HepG2 (cell line): ENCODE measurements around the gene BORCS5. TPM values are rescaled to one million over a fixed set of nuclear protein-coding genes. Genes with fewer than 3 reads are reported as not detected.

ENCODE experiments used
- ATAC-seq: fragments of 200-7000 bp; cut with Tn5 transposase; 3 replicates; pipeline ENCODE4 v1.9.1; 2020; ENCODE audit warnings: mild to moderate bottlenecking, moderate library complexity
- BruUV-seq: library from RNA; stranded (reverse); fragments of 400-500 nt; replicated peaks from 2 replicates; lab custom pipeline; 2021; lab: Mats Ljungman, UMichigan
- CTCF ChIA-PET: fragments of 300-600 bp; formaldehyde crosslinking; extraction: SDS; loops from one replicate; lab custom pipeline; 2021; ENCODE audit warnings: low total read pairs, inconsistent platforms, low intra/inter-chr PET ratio; lab: Yijun Ruan, JAX
- POLR2A ChIA-PET: fragments of 350-600 bp; sonication (Branson Sonifier 250); formaldehyde crosslinking; loops from one replicate; lab custom pipeline; 2020; ENCODE audit warnings: antibody characterized with exemption, inconsistent platforms; lab: Yijun Ruan, JAX
- DNase-seq: peaks from one replicate; pipeline ENCODE4 v3.0.0-alpha.2; 2015; ENCODE audit warnings: low spot score
- FAIRE-seq: peaks from 3 replicates; lab custom pipeline; 2011; peaks lifted over from hg19 to GRCh38; lab: Jason Lieb, UNC
- H2AFZ ChIP-seq: one replicate; pipeline ENCODE4 v1.6.1; 2011; ENCODE audit warnings: low read length, inconsistent platforms
- H3K27ac ChIP-seq: fragments of 300-600 bp; 3 replicates; pipeline ENCODE4 v1.8.0; 2011; ENCODE audit warnings: mixed run types, mild to moderate bottlenecking, mixed read lengths, low read length, inconsistent platforms; ENCODE audit not compliant: insufficient read depth; ENCODE audit errors: extremely low read length
- H3K27me3 ChIP-seq, 2 experiments: fragments of 200-600 bp in 1 of 2; 2 replicates in 1 of 2; 3 replicates in 1 of 2; pipeline versions ENCODE4 v1.6.0 to v1.8.0; 2011; ENCODE audit warnings: low read length in 2 of 2, mild to moderate bottlenecking in 2 of 2, moderate library complexity in 2 of 2, inconsistent platforms in 1 of 2; ENCODE audit not compliant: insufficient read depth in 2 of 2, control insufficient read depth in 1 of 2
- H3K36me3 ChIP-seq, 2 experiments: fragments of 200-600 bp in 1 of 2; replicated peaks in 1 of 2; 2 replicates in 1 of 2; 3 replicates in 1 of 2; pipeline versions ENCODE4 v1.5.1 to v1.8.0; 2011; ENCODE audit warnings: low read length in 2 of 2, inconsistent platforms in 1 of 2; ENCODE audit not compliant: insufficient read depth in 2 of 2, control insufficient read depth in 1 of 2
- H3K4me1 ChIP-seq: 2 replicates; pipeline ENCODE4 v1.5.1; 2012; ENCODE audit warnings: low read length, inconsistent platforms; ENCODE audit not compliant: insufficient read depth
- H3K4me2 ChIP-seq: 2 replicates; pipeline ENCODE4 v1.6.0; 2011; ENCODE audit warnings: low read depth, low read length, inconsistent platforms
- H3K4me3 ChIP-seq, 3 experiments: fragments of 200-600 bp in 1 of 3; sonication (generic), shearing (Covaris generic) in 1 of 3; replicated peaks in 1 of 3; 2 replicates each; pipeline ENCODE4 v1.5.1; 2011 to 2016; ENCODE audit warnings: low read length in 3 of 3, inconsistent platforms in 2 of 3, low read depth in 2 of 3, mild to moderate bottlenecking in 2 of 3, control low read depth in 1 of 3, mixed read lengths in 1 of 3; ENCODE audit not compliant: insufficient read depth in 1 of 3
- H3K79me2 ChIP-seq: one replicate; pipeline ENCODE4 v1.6.1; 2011; ENCODE audit warnings: low read length, inconsistent platforms; ENCODE audit not compliant: insufficient read depth
- H3K9ac ChIP-seq: 2 replicates; pipeline ENCODE4 v1.6.0; 2011; ENCODE audit warnings: mild to moderate bottlenecking, low read depth, low read length, inconsistent platforms; ENCODE audit not compliant: insufficient read depth
- H3K9me3 ChIP-seq: 2 replicates; pipeline ENCODE4 v1.5.1; 2012; ENCODE audit warnings: mild to moderate bottlenecking, low read length
- H4K20me1 ChIP-seq: 2 replicates; pipeline ENCODE4 v1.6.0; 2011; ENCODE audit warnings: inconsistent platforms, mild to moderate bottlenecking, low read length, moderate library complexity; ENCODE audit not compliant: insufficient read depth
- HOMEZ ChIP-seq: IDR thresholded peaks from 2 replicates; pipeline ENCODE4 v1.6.1; 2016; ENCODE audit warnings: low read depth
- ISL2 ChIP-seq: sonication (generic); formaldehyde crosslinking; IDR thresholded peaks from 2 replicates; pipeline ENCODE4 v1.5.0; 2020; ENCODE audit warnings: missing genetic modification reagents
- KAT7 ChIP-seq: IDR thresholded peaks from 2 replicates; pipeline ENCODE4 v1.6.1; 2018; ENCODE audit warnings: borderline replicate concordance, missing compliant biosample characterization
- KLF9 ChIP-seq: IDR thresholded peaks from 2 replicates; pipeline ENCODE4 v1.6.1; 2016; ENCODE audit warnings: low read depth
- MYC ChIP-seq: sonication (generic); formaldehyde crosslinking; IDR thresholded peaks from 2 replicates; pipeline ENCODE4 v1.9.0; 2021; ENCODE audit warnings: missing genetic modification reagents, borderline replicate concordance
- NFATC3 ChIP-seq: sonication (generic); formaldehyde crosslinking; IDR thresholded peaks from 2 replicates; pipeline ENCODE4 v1.5.1; 2020; ENCODE audit warnings: mild to moderate bottlenecking, missing genetic modification reagents
- NR3C1 ChIP-seq: sonication (generic); formaldehyde crosslinking; IDR thresholded peaks from 2 replicates; pipeline ENCODE4 v1.4.0; 2020; ENCODE audit warnings: missing genetic modification reagents
- PAXIP1 ChIP-seq: sonication (generic); formaldehyde crosslinking; conservative IDR thresholded peaks from 2 replicates; pipeline ENCODE4 v1.4.0; 2020; ENCODE audit warnings: mild to moderate bottlenecking, missing genetic modification reagents, moderate library complexity
- PPARG ChIP-seq: conservative IDR thresholded peaks from 2 replicates; pipeline ENCODE4 v1.6.1; 2016; ENCODE audit warnings: missing biosample characterization, missing genetic modification reagents
- RBAK ChIP-seq: sonication (generic); formaldehyde crosslinking; IDR thresholded peaks from 2 replicates; pipeline ENCODE4 v1.5.1; 2020; ENCODE audit warnings: mild to moderate bottlenecking, missing genetic modification reagents
- RBM39 ChIP-seq: fragments of 200-400 bp; formaldehyde crosslinking; IDR thresholded peaks from one replicate; pipeline ENCODE4 v1.6.1; 2018; ENCODE audit warnings: antibody characterized with exemption, mild to moderate bottlenecking, low read depth, low read length; ENCODE audit not compliant: poor library complexity, severe bottlenecking
- STAG1 ChIP-seq: sonication (generic); formaldehyde crosslinking; IDR thresholded peaks from 2 replicates; pipeline ENCODE4 v1.4.0; 2020; ENCODE audit warnings: missing genetic modification reagents
- TCF12 ChIP-seq, 2 experiments: fragments of 450-650 bp in 1 of 2; sonication (generic) in 1 of 2; formaldehyde crosslinking in 1 of 2; IDR thresholded peaks; 2 replicates each; pipeline versions ENCODE4 v1.6.1 to v1.8.0; 2017 to 2022; ENCODE audit warnings: antibody characterized with exemption in 1 of 2, mild to moderate bottlenecking in 1 of 2, missing genetic modification reagents in 1 of 2, moderate library complexity in 1 of 2
- ZBTB21 ChIP-seq: sonication (generic); formaldehyde crosslinking; IDR thresholded peaks from 2 replicates; pipeline ENCODE4 v1.4.0; 2020; ENCODE audit warnings: missing genetic modification reagents
- ZFP36L1 ChIP-seq: sonication (generic); formaldehyde crosslinking; IDR thresholded peaks from 2 replicates; pipeline ENCODE4 v1.8.0; 2022; ENCODE audit warnings: mild to moderate bottlenecking, missing genetic modification reagents, moderate library complexity
- ZNF235 ChIP-seq: sonication (generic); formaldehyde crosslinking; IDR thresholded peaks from 2 replicates; pipeline ENCODE4 v1.8.1; 2023; ENCODE audit warnings: mild to moderate bottlenecking, missing genetic modification reagents, borderline replicate concordance
- ZNF780A ChIP-seq: sonication (generic); formaldehyde crosslinking; IDR thresholded peaks from 2 replicates; pipeline ENCODE4 v1.8.0; 2022; ENCODE audit warnings: mild to moderate bottlenecking, missing genetic modification reagents, moderate library complexity
- ZSCAN21 ChIP-seq: sonication (generic); formaldehyde crosslinking; IDR thresholded peaks from 2 replicates; pipeline ENCODE4 v1.8.0; 2022; ENCODE audit warnings: mild to moderate bottlenecking, missing genetic modification reagents, moderate library complexity, borderline replicate concordance
- ZSCAN31 ChIP-seq: sonication (generic); formaldehyde crosslinking; IDR thresholded peaks from 2 replicates; pipeline ENCODE4 v1.5.0; 2020; ENCODE audit warnings: low read depth, mild to moderate bottlenecking, missing genetic modification reagents
- WGBS: methylation state at CpG from one replicate; pipeline ENCODE4 v1.1.6; 2017; ENCODE audit warnings: low lambda C conversion rate; 5-methylcytosine and 5-hydroxymethylcytosine counted together
- in situ Hi-C: cut with HindIII; loops from 2 replicates; pipeline ENCODE4 v1.10.0; 2017; ENCODE audit warnings: low pct_unique_long_range_greater_than_20kb; ENCODE audit not compliant: extremely low pct_ligation_motif_present
- intact Hi-C: fragments of 100-400 bp; cut with micrococcal nuclease; formaldehyde crosslinking; loops from one replicate; pipeline ENCODE4 v1.10.0; 2022; ENCODE audit not compliant: unreplicated experiment
- polyA plus RNA-seq, 8 experiments: library from polyadenylated mRNA; depleted of rRNA in 3 of 8; stranded (reverse) in 7 of 8; unstranded in 1 of 8; fragments of >200 nt; fragmentation: Illumina TruSeq in 4 of 8; extraction: Trizol in 4 of 8; gene quantifications; 2 replicates each; pipeline versions ENCODE4 v1.2.1 to v1.2.3, GENCODE V29; 2011 to 2016; ENCODE audit warnings: low read depth in 4 of 8, missing spikeins in 1 of 8, mixed read lengths in 1 of 8; ENCODE audit not compliant: insufficient read depth in 1 of 8
- total RNA-seq, 5 experiments: library from RNA; depleted of rRNA; stranded (reverse); fragments of >200 nt; fragmentation: Illumina TruSeq; extraction: Trizol; gene quantifications; 2 replicates each; pipeline ENCODE4 v1.2.3, GENCODE V29; 2016; ENCODE audit warnings: low read depth in 1 of 5

BORCS5 gene
- total and polyA plus RNA-seq, 2 of the 13 experiments (the other 11 are each of a cell fraction or from before 2014, with no cell fraction given), result 3.9 to 4.7 TPM

GRCh38 chr12:12467264-12467663 lies 110.4 kb downstream of the BORCS5 start:
- intact Hi-C loops, result no loop called here
- no peak for FAIRE-seq
- H3K4me3 ChIP-seq, result no peak overlapping the region
- no peak for ATAC-seq
- POLR2A ChIA-PET, result interaction anchor here (1.3 kb wide), 1 partner anchor 19 kb away, joined by 3 read pairs; no protein-coding TSS in a partner anchor
- no peaks in the 10 kb centered on the region for H3K79me2 ChIP-seq
- in situ Hi-C loops, result no loop called here
- CTCF ChIA-PET, result no interaction called here
- H3K9ac ChIP-seq, result no peak overlapping the region
- no peak overlapping the region for H2AFZ ChIP-seq
- BruUV-seq, result no TSS peak
- 94% methylated on average over 6 of the region's 6 CpGs for WGBS
- no peaks in the 10 kb centered on the region for H3K9me3 ChIP-seq
- H3K27ac ChIP-seq, result no peak overlapping the region
- DNase-seq, result no peak
- no peak overlapping the region for H3K4me2 ChIP-seq
- peaks cover 6% of the 10 kb centered on the region for H3K4me1 ChIP-seq
- H4K20me1 ChIP-seq, result no peaks in the 10 kb centered on the region
- peaks cover 0 to 2% of the 10 kb centered on the region in 2 experiments; a peak in 3 of 5 replicates for H3K36me3 ChIP-seq
- H3K27me3 ChIP-seq, result no peaks in the 10 kb centered on the region
- TF ChIP-seq KLF9 (CRISPR knock-in tag) (no peak), ZSCAN21 (CRISPR knock-in tag) (no peak), STAG1 (CRISPR knock-in tag) (no peak), RBAK (no peak), RBM39 (no peak), ISL2 (CRISPR knock-in tag) (no peak), NR3C1 (CRISPR knock-in tag) (no peak), ZSCAN31 (no peak), MYC (CRISPR knock-in tag) (no peak), KAT7 (no peak), ZFP36L1 (CRISPR knock-in tag) (no peak), ZBTB21 (CRISPR knock-in tag) (no peak), PPARG (CRISPR knock-in tag) (no peak), NFATC3 (CRISPR knock-in tag) (no peak), ZNF235 (CRISPR knock-in tag) (no peak), HOMEZ (CRISPR knock-in tag) (no peak), PAXIP1 (CRISPR knock-in tag) (no peak), ZNF780A (no peak), TCF12 (IDR thresholded peaks at IDR 0.05) (no peak), TCF12 (CRISPR knock-in tag; IDR thresholded peaks at IDR 0.05) (no peak)
